Measurements from ENCODE around the gene PRKAG1. TPM values are rescaled to one million over a fixed set of nuclear protein-coding genes. Genes with fewer than 3 reads are reported as not detected.

Gene PRKAG1
- total RNA-seq, 4 donors from 2014 or later, result 34.7 to 46.6 (median 39.6) TPM

- Histone ChIP-seq H3K27ac (no peak overlapping the region), H3K36me3 (no peaks in the 10 kb centered on the region), H3K4me1 (peaks cover 0 to 31% of the 10 kb centered on the region in 2 donors), H3K9me3 (no peaks in the 10 kb centered on the region), H3K27me3 (peaks cover 34 to 36% of the 10 kb centered on the region in 2 donors), H3K4me3 (peak overlapping the region in 1 of 2 donors; percentile 30)
- TF ChIP-seq CTCF (IDR thresholded peaks at IDR 0.05) (no peak), POLR2A (IDR thresholded peaks at IDR 0.05) (no peak)
- no peak for DNase-seq
- intact Hi-C loops (cut with DNase I; ENCODE audit: low total_unique reads), result no loop called here
Observed at GRCh38 chr12:48998497-48999353, 19.9 kb downstream of the PRKAG1 start.

GRCh38 chr12:48997719-48998496, 20.7 kb downstream of the PRKAG1 start:
- Histone ChIP-seq H3K4me3 (peak overlapping the region in 1 of 2 donors; percentile 30), H3K36me3 (no peaks in the 10 kb centered on the region), H3K4me1 (peaks cover 0 to 31% of the 10 kb centered on the region in 2 donors), H3K27me3 (peaks cover 34 to 36% of the 10 kb centered on the region in 2 donors), H3K9me3 (no peaks in the 10 kb centered on the region), H3K27ac (no peak overlapping the region)
- TF ChIP-seq POLR2A (IDR thresholded peaks at IDR 0.05) (no peak), CTCF (IDR thresholded peaks at IDR 0.05) (no peak)
- no peak for DNase-seq
- intact Hi-C loops (cut with DNase I; ENCODE audit: low total_unique reads), result no loop called here

GRCh38 chr12:48996794-48997718, 21.5 kb downstream of the PRKAG1 start:
- intact Hi-C loops (cut with DNase I; ENCODE audit: low total_unique reads), result no loop called here
- no peak overlapping the region for H3K27ac ChIP-seq

More at GRCh38 chr12:48996794-48997718, 21.5 kb downstream of the PRKAG1 start:
- Histone ChIP-seq H3K9me3 (no peaks in the 10 kb centered on the region), H3K4me1 (peaks cover 0 to 31% of the 10 kb centered on the region in 2 donors), H3K27me3 (peaks cover 34 to 36% of the 10 kb centered on the region in 2 donors), H3K36me3 (no peaks in the 10 kb centered on the region), H3K4me3 (no peak overlapping the region)
- TF ChIP-seq CTCF (IDR thresholded peaks at IDR 0.05), result peak; percentile 65 to 72 (median 68)
- TF ChIP-seq POLR2A (IDR thresholded peaks at IDR 0.05), result no peak
- DNase-seq, result peak; percentile 63 to 69
